BLaER1 treated with 17β-estradiol and CSF1 and Interleukin-3, amounts not matched to agents 10 nM and 100 nM (cell line): ENCODE measurements around the gene DCC.

Source experiments
- H3K27ac ChIP-seq, 11 experiments: shearing (Covaris generic); formaldehyde crosslinking; 2 replicates each; pipeline ENCODE4 v1.8.1; 2022
- H3K27me3 ChIP-seq, 11 experiments: shearing (Covaris generic); formaldehyde crosslinking; 2 replicates each; pipeline ENCODE4 v1.8.1; 2022
- H3K36me3 ChIP-seq, 11 experiments: shearing (Covaris generic); formaldehyde crosslinking; 2 replicates each; pipeline ENCODE4 v1.8.1; 2022
- H3K4me1 ChIP-seq, 10 experiments: shearing (Covaris generic); formaldehyde crosslinking; 2 replicates each; pipeline ENCODE4 v1.8.1; 2022
- H3K4me2 ChIP-seq, 11 experiments: shearing (Covaris generic); formaldehyde crosslinking; 2 replicates each; pipeline ENCODE4 v1.8.1; 2022
- H3K4me3 ChIP-seq, 10 experiments: shearing (Covaris generic); formaldehyde crosslinking; 2 replicates each; pipeline ENCODE4 v1.8.1; 2022
- H3K9ac ChIP-seq, 11 experiments: shearing (Covaris generic); formaldehyde crosslinking; 2 replicates each; pipeline ENCODE4 v1.8.1; 2022
- H3K9me3 ChIP-seq, 11 experiments: shearing (Covaris generic); formaldehyde crosslinking; replicated peaks in 1 of 11; 2 replicates each; pipeline ENCODE4 v1.8.1; 2022
- H4K20me1 ChIP-seq, 11 experiments: shearing (Covaris generic); formaldehyde crosslinking; 2 replicates each; pipeline ENCODE4 v1.8.1; 2022
- Cebpa-rat ChIP-seq, 11 experiments: shearing (Covaris generic); IDR thresholded peaks; 2 replicates each; pipeline ENCODE4 v1.8.1; 2022

DCC gene

GRCh38 chr18:53566626-53567025 lies 1226.6 kb downstream of the DCC start:
- H3K4me3 ChIP-seq = no peak overlapping the region

GRCh38 chr18:53567929-53568574 lies 1228.1 kb downstream of the DCC start:
- Histone ChIP-seq H3K4me1 (no peaks in the 10 kb centered on the region), H3K4me3 (no peak overlapping the region), H3K36me3 (no peaks in the 10 kb centered on the region), H3K4me2 (no peak overlapping the region), H3K27me3 (no peaks in the 10 kb centered on the region), H3K9ac (no peak overlapping the region), H3K9me3 (0 out of 22 replicates have a peak, but pooled peaks cover 0 to 3% (median 0%) of the 10 kb centered on the region in 11 experiments), H4K20me1 (no peaks in the 10 kb centered on the region), H3K27ac (no peak overlapping the region)
- no peak for TF ChIP-seq Cebpa-rat (IDR thresholded peaks at IDR 0.05)

More at GRCh38 chr18:53566626-53567025, 1226.6 kb downstream of the DCC start:
- H3K36me3 ChIP-seq = no peaks in the 10 kb centered on the region
- H3K9ac ChIP-seq = no peak overlapping the region
- H3K4me2 ChIP-seq = no peak overlapping the region
- TF ChIP-seq Cebpa-rat (IDR thresholded peaks at IDR 0.05) = no peak
- H3K4me1 ChIP-seq = no peaks in the 10 kb centered on the region
- no peak overlapping the region for H3K27ac ChIP-seq
- no peaks in the 10 kb centered on the region for H3K27me3 ChIP-seq
- H4K20me1 ChIP-seq = no peaks in the 10 kb centered on the region
- peaks cover 0 to 5% (median 0%) of the 10 kb centered on the region in 11 experiments; a peak in 1 of 22 replicates for H3K9me3 ChIP-seq
